PC-3 (cell line): ENCODE results near the gene NDUFB10. TPM values are rescaled to one million over a fixed set of nuclear protein-coding genes. Genes with fewer than 3 reads are reported as not detected.

Source experiments
- ATAC-seq: fragments of 200-7000 bp; cut with Tn5 transposase; 2 replicates; pipeline ENCODE4 v1.9.1; 2020; ENCODE audit warnings: mild to moderate bottlenecking, moderate library complexity
- BruUV-seq: library from RNA; stranded (reverse); fragments of 400-500 nt; replicated peaks from 2 replicates; lab custom pipeline; 2021; lab: Mats Ljungman, UMichigan
- CTCF ChIA-PET: fragments of 300-600 bp; sonication (Branson Sonifier 250); formaldehyde crosslinking; loops from one replicate; lab custom pipeline; 2022; ENCODE audit warnings: antibody characterized with exemption; lab: Charles Lee
- POLR2A ChIA-PET: fragments of 300-600 bp; sonication (Branson Sonifier 250); formaldehyde crosslinking; loops from one replicate; lab custom pipeline; 2022; ENCODE audit warnings: antibody characterized with exemption; ENCODE audit not compliant: unreplicated experiment; lab: Charles Lee
- DNase-seq: peaks from one replicate; pipeline ENCODE4 v3.0.0-alpha.2; 2015
- H2AFZ ChIP-seq: fragments of 300-600 bp; sonication (generic); 2 replicates; pipeline ENCODE4 v1.6.0; 2016; ENCODE audit warnings: antibody characterized with exemption, low read length
- H3F3A ChIP-seq: fragments of 300-600 bp; sonication (generic); one replicate; pipeline ENCODE4 v1.6.0; 2017; ENCODE audit warnings: antibody characterized with exemption, low read length, control low read depth, mild to moderate bottlenecking; ENCODE audit not compliant: unreplicated experiment
- H3K27ac ChIP-seq: fragments of 300-600 bp; sonication (generic); 2 replicates; pipeline ENCODE4 v1.5.1; 2016; ENCODE audit warnings: mild to moderate bottlenecking, low read length
- H3K27me3 ChIP-seq: fragments of 300-600 bp; sonication (generic); 2 replicates; pipeline ENCODE4 v1.6.1; 2016; ENCODE audit warnings: low read length, mixed read lengths
- H3K36me3 ChIP-seq: fragments of 300-600 bp; sonication (generic); 2 replicates; pipeline ENCODE4 v1.6.1; 2016; ENCODE audit warnings: low read depth, mixed run types, low read length, mixed read lengths
- H3K4me1 ChIP-seq: fragments of 300-600 bp; sonication (generic); 2 replicates; pipeline ENCODE4 v1.5.1; 2016; ENCODE audit warnings: low read length; ENCODE audit not compliant: insufficient read depth
- H3K4me2 ChIP-seq: fragments of 300-600 bp; sonication (generic); 2 replicates; pipeline ENCODE4 v1.6.0; 2016; ENCODE audit warnings: low read length
- H3K4me3 ChIP-seq: fragments of 300-600 bp; sonication (generic); 2 replicates; pipeline ENCODE4 v1.5.1; 2016; ENCODE audit warnings: mild to moderate bottlenecking, low read length, mixed read lengths
- H3K79me2 ChIP-seq: fragments of 300-600 bp; sonication (generic); 2 replicates; pipeline ENCODE4 v1.6.1; 2017; ENCODE audit warnings: low read length, mixed read lengths
- H3K9ac ChIP-seq: fragments of 300-600 bp; sonication (generic); 2 replicates; pipeline ENCODE4 v1.6.0; 2016; ENCODE audit warnings: mild to moderate bottlenecking, low read length
- H3K9me2 ChIP-seq: fragments of 300-600 bp; sonication (generic); replicated peaks from 2 replicates; pipeline ENCODE4 v1.6.1; 2016; ENCODE audit warnings: mixed run types, low read length, mixed read lengths
- H3K9me3 ChIP-seq: fragments of 300-600 bp; sonication (generic); 2 replicates; pipeline ENCODE4 v1.6.1; 2016; ENCODE audit warnings: low read length, mixed read lengths
- H4K20me1 ChIP-seq: fragments of 300-600 bp; sonication (generic); 2 replicates; pipeline ENCODE4 v1.6.1; 2016; ENCODE audit warnings: low read length, mixed read lengths
- CTCF ChIP-seq: fragments of 300-600 bp; sonication (generic); conservative IDR thresholded peaks from 2 replicates; pipeline ENCODE4 v1.5.1; 2017; ENCODE audit warnings: antibody characterized with exemption, low read depth, mild to moderate bottlenecking, low read length
- EZH2 ChIP-seq: fragments of 300-600 bp; sonication (generic); IDR thresholded peaks from one replicate; pipeline ENCODE4 v1.6.1; 2017; ENCODE audit warnings: antibody characterized with exemption, mild to moderate bottlenecking, low read length; ENCODE audit not compliant: unreplicated experiment
- EZH2phosphoT487 ChIP-seq: fragments of 300-600 bp; sonication (generic); IDR thresholded peaks from 2 replicates; pipeline ENCODE4 v1.6.1; 2018; ENCODE audit warnings: mild to moderate bottlenecking, antibody characterized with exemption, low read length, borderline replicate concordance
- intact Hi-C: fragments of 100-400 bp; cut with micrococcal nuclease; formaldehyde crosslinking; loops from 2 replicates; pipeline ENCODE4 v1.9.0; 2023
- total RNA-seq: library from RNA; depleted of rRNA; stranded (reverse); fragments of >200 nt; gene quantifications from 2 replicates; pipeline ENCODE4 v1.2.3, GENCODE V29; 2014

NDUFB10 gene
- total RNA-seq, 1 experiment from 2014 or later, result 530 TPM

DNA sequence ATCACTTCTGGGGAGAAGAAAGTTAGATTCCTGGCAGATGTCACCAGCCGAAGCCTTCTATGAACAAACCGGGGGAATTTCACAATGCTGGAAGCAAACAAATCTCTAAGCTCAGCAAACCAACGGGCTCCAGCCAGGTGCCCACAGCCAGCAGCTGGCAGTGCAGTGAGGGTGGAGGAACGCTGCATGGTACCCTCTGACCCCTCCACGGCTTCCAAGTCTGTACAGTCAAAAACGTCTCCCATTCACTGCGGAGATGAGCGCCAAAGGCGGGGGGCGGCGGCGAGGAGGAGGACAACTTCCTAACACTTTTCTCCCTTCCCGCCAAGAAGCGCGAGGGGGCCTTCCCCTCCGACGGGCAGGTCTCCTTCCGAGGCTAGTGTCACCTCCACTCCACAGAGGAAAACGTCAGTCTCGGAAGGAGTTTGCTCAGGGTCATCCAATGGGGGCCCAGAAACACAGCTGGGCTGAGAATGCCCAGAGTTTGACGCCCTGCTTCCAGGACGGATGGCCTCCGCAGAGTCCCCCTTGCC is 49.4 kb downstream of the NDUFB10 start:
- peak overlapping the region; percentile 97 for H3K9ac ChIP-seq
- TF ChIP-seq EZH2 (no peak), CTCF (no peak), EZH2phosphoT487 (no peak)
- peak overlapping the region; percentile 94 for H3K4me3 ChIP-seq
- peaks cover 25% of the 10 kb centered on the region for H3K4me1 ChIP-seq
- peak overlapping the region; percentile 64 for H3K27ac ChIP-seq
- BruUV-seq, result no TSS peak
- ChIA-PET POLR2A (interaction anchor here (0.6 kb wide), 1 partner anchor 14 kb away, joined by 9 read pairs; no protein-coding TSS in a partner anchor), CTCF (interaction anchor here (1.3 kb wide), 1 partner anchor 14 kb away, joined by 20 read pairs; no protein-coding TSS in a partner anchor)
- DNase-seq, result peak; percentile 22
- H3F3A ChIP-seq, result no peaks in the 10 kb centered on the region
- peaks cover 3% of the 10 kb centered on the region; the same call in 1 of the 2 replicates for H3K36me3 ChIP-seq
- H3K9me2 ChIP-seq, result no peaks in the 10 kb centered on the region
- no peaks in the 10 kb centered on the region for H3K27me3 ChIP-seq
- no peak for ATAC-seq
- H3K9me3 ChIP-seq, result no peaks in the 10 kb centered on the region
- intact Hi-C loops, result no loop called here
- H3K79me2 ChIP-seq, result peaks cover 65% of the 10 kb centered on the region
- peaks cover 27% of the 10 kb centered on the region for H4K20me1 ChIP-seq
- H2AFZ ChIP-seq, result no peak overlapping the region
- H3K4me2 ChIP-seq, result peak overlapping the region; percentile 91

- peak overlapping the region; percentile 91 for H3K4me2 ChIP-seq
- no peaks in the 10 kb centered on the region for H3K9me2 ChIP-seq
- intact Hi-C loops, result no loop called here
- DNase-seq, result no peak
- H3K9me3 ChIP-seq, result no peaks in the 10 kb centered on the region
- ChIA-PET POLR2A (no interaction called here), CTCF (no interaction called here)
- TF ChIP-seq EZH2phosphoT487, result no peak
- TF ChIP-seq EZH2, result no peak
- no peak for TF ChIP-seq CTCF
- no peak overlapping the region for H2AFZ ChIP-seq
- peak overlapping the region; percentile 64 for H3K27ac ChIP-seq
- no peaks in the 10 kb centered on the region for H3K27me3 ChIP-seq
- H3K4me3 ChIP-seq, result peak overlapping the region; percentile 94
- ATAC-seq, result peak; percentile 3; the same call in 1 of the 2 replicates
- H3K9ac ChIP-seq, result peak overlapping the region; percentile 97
- peaks cover 25% of the 10 kb centered on the region for H3K4me1 ChIP-seq
- no peaks in the 10 kb centered on the region for H3F3A ChIP-seq
- peaks cover 61% of the 10 kb centered on the region for H3K79me2 ChIP-seq
- peaks cover 24% of the 10 kb centered on the region for H4K20me1 ChIP-seq
- peaks cover 3% of the 10 kb centered on the region; the same call in 1 of the 2 replicates for H3K36me3 ChIP-seq
- BruUV-seq, result no TSS peak
Measured at GRCh38 chr16:2009164-2009711, 49.9 kb downstream of the NDUFB10 start.
